ENCODE measurements around the gene INTS13.
"Not testable (repeated sequence)": the region's sequence is repeated elsewhere in the genome, so short reads cannot be mapped to it uniquely, and the experiment has no call there.

GRCh38 chr12:26903396-26903795 lies 34.4 kb downstream of the INTS13 start:
- not testable (repeated sequence) for TF ChIP-seq CTCF (IDR thresholded peaks at IDR 0.05; ENCODE audit: low read depth, low read length); EZH2phosphoT487 (IDR thresholded peaks at IDR 0.05; ENCODE audit: low read depth)

Data from OCI-LY3 (cell line).